GM18507 (cell line): ENCODE measurements around the gene ANKRD36.
"Not testable (repeated sequence)": the region's sequence is repeated elsewhere in the genome, so short reads cannot be mapped to it uniquely, and the experiment has no call there.

ENCODE experiments used
- DNase-seq: peaks from one replicate; pipeline ENCODE4 v3.0.0; 2011; ENCODE audit warnings: low read depth; ENCODE audit not compliant: insufficient read length; ENCODE audit errors: extremely low spot score
- FAIRE-seq: peaks from 2 replicates; lab custom pipeline; 2011; peaks lifted over from hg19 to GRCh38; lab: Jason Lieb, UNC

ANKRD36 gene

GRCh38 chr2:97111246-97111645 is 1.7 kb upstream of the ANKRD36 start:
- not testable (repeated sequence) for FAIRE-seq, DNase-seq

GRCh38 chr2:97112320-97113049 is 468 bp upstream of the ANKRD36 start:
- not testable (repeated sequence) for DNase-seq
- peak; percentile 90 for FAIRE-seq

GRCh38 chr2:97113882-97114255 is 916 bp downstream of the ANKRD36 start:
- DNase-seq, FAIRE-seq: not testable (repeated sequence)

- not testable (repeated sequence) for FAIRE-seq, DNase-seq
Observed at GRCh38 chr2:97129090-97129489, 16.1 kb downstream of the ANKRD36 start.

GRCh38 chr2:97144016-97144415 is 31.1 kb downstream of the ANKRD36 start:
- DNase-seq, FAIRE-seq: not testable (repeated sequence)

- not testable (repeated sequence) for DNase-seq, FAIRE-seq
Observed at GRCh38 chr2:97166548-97166947, 53.6 kb downstream of the ANKRD36 start.

- not testable (repeated sequence) for DNase-seq, FAIRE-seq
Observed at GRCh38 chr2:97167938-97168337, 55.0 kb downstream of the ANKRD36 start.

GRCh38 chr2:97168583-97168982 is 55.6 kb downstream of the ANKRD36 start:
- not testable (repeated sequence) for FAIRE-seq, DNase-seq

GRCh38 chr2:97180391-97180790 is 67.4 kb downstream of the ANKRD36 start:
- not testable (repeated sequence) for FAIRE-seq, DNase-seq

GRCh38 chr2:97195349-97195748 is 82.4 kb downstream of the ANKRD36 start:
- DNase-seq, FAIRE-seq: not testable (repeated sequence)

- not testable (repeated sequence) for FAIRE-seq, DNase-seq
Observed at GRCh38 chr2:97197251-97197650, 84.3 kb downstream of the ANKRD36 start.

- FAIRE-seq, DNase-seq: not testable (repeated sequence)
Observed at GRCh38 chr2:97200887-97201286, 87.9 kb downstream of the ANKRD36 start.

GRCh38 chr2:97202643-97203250 is 89.8 kb downstream of the ANKRD36 start:
- DNase-seq, FAIRE-seq: not testable (repeated sequence)

GRCh38 chr2:97210325-97210724 is 97.4 kb downstream of the ANKRD36 start:
- DNase-seq (no peak), FAIRE-seq (no peak)

- not testable (repeated sequence) for DNase-seq, FAIRE-seq
Observed at GRCh38 chr2:97215025-97215424, 102.1 kb downstream of the ANKRD36 start.

- not testable (repeated sequence) for FAIRE-seq, DNase-seq
Observed at GRCh38 chr2:97230848-97231585, 118.1 kb downstream of the ANKRD36 start.

GRCh38 chr2:97232981-97233380 is 120.0 kb downstream of the ANKRD36 start:
- DNase-seq, FAIRE-seq: not testable (repeated sequence)

GRCh38 chr2:97233660-97234295 is 120.8 kb downstream of the ANKRD36 start:
- not testable (repeated sequence) for FAIRE-seq, DNase-seq

- DNase-seq, FAIRE-seq: not testable (repeated sequence)
Observed at GRCh38 chr2:97261192-97261591, 148.2 kb downstream of the ANKRD36 start.
